GM19193 (cell line): ENCODE data around the gene MRPL1.

ENCODE experiments used
- POLR2A ChIP-seq: IDR thresholded peaks from 4 replicates; pipeline ENCODE4 v1.6.1; 2011; ENCODE audit not compliant: insufficient read depth, insufficient read length; ENCODE audit errors: extremely low read depth

Gene MRPL1

DNA sequence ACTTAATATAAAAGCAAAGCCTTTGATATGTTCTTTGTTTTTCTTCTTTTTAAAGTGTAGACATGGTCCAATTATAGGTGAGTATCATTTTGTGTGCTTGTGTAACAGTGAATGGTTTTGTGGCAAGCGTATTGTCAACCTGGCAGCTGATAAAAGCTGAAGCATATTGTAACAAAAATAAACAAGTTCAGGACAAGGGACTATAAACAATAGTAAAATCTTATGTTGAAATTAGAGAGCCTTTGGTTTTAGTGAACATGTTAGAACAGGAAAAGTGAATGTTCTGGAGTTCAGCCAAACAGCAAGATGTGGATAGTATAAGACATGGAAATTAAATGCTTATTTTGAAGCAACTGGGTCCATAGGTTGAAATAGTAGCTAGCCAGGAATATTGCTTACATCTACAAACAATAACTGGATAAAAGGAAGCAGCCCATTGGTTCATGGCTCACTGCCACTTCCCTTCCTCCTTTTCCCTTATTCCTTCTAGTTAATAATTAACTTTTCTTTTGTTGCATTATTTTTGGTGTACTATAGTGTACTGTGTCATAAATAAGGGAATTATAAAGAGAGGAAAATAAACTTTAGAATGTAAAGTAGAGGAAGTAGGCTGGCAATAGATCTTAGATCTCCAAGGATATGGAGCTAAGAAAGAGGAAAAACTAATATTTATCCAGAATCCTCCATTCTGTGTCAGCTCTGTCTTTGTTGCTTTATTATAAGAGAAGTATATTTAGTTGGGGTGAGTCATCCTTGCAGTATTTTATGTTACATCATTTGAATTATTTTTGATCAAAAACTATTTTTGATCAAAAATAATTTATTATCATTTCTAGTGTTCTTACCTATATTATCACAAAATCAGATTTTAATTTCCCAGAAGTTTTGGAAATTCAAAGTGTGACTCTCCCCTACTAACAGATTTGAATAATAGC lies 65.6 kb downstream of the MRPL1 start:
- no peak for TF ChIP-seq POLR2A

DNA sequence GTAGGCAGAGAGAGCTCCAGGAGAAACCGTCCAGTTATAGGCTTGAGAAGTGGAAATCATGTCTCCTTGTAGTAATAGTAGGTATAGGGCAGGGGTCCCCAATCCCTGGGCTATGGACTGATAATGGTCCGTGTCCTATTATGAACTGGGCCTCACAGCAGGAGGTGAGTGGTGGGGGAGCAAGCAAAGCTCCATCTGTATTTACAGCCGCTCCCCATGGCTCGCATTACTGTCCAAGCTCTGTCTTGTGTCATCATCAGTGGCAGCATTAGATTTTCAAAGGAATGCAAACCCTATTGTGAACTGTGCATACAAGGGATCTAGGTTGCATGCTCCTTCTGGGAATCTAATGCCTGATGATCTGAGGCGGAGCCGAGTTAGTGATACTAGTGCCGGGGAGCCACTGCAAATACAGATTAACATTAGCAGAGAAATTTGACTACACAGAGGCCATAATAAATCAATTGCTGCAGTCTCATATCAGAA lies 67.6 kb downstream of the MRPL1 start:
- TF ChIP-seq POLR2A, result no peak

DNA sequence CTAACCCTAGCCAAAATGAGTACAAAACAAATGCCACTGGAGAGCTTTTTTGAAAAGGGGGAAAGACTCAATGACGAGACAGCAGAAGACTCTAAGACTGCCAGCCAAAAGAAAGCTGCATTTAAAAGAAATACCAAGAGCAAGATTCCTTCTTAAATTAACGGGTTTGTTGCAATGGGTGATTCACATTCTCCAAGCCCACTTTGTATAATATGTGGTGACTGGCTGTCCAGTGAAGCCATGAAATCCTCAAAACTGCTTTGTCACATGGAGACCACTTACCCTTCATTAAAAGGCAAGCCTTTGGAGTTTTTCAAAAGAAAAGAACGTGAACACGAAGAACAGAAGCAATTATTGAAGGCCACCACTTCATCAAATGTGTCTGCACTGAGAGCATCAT lies 68.2 kb downstream of the MRPL1 start:
- TF ChIP-seq POLR2A, result no peak

DNA sequence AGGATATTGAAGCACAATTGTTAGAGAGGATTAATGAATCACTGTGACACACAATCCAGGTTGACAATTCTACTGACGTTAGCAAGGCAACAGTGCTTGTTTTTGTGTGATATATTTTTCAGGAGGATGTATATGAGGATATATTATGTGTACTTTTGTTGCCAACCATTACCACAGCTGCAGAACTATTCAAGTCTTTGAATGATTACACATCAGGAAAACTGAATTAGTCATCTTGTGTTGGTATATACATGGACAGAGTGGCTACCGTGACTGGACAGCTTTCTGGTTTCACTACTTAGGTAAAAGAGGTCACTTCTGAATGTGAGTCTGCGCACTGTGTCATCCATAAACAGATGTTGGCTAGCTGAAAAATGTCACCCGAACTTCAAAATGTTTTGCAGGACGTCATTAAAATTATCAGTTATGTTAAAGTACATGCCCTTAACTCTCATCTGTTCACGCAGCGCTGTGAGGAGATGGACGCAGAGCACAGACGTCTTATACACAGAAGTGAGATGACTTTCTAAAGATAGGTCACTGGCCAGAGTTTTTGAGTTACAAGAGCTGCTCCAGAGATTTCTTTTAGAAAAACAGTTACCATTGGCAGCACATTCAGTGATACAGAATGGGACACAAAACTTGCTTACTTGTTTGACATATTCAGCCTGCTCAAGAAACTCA lies 69.0 kb downstream of the MRPL1 start:
- TF ChIP-seq POLR2A, result no peak

DNA sequence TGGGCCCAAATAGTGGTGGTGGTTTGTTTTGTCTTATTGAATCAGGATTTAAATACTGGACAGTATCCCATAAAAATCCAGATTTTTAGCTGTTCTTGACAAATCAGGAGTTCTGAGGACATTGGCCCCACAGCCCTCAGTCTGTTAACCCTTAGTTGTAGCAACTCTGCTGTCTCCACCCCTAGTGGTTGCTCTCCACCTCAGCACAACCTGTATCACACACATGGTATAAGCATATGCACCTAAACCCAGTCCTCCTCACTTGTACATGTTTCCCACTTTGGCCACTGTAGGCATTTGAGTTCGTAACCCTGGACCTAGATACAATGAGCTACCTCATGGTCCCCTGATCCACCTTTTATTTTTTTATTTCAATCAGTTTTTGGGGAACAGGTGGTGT lies 75.9 kb downstream of the MRPL1 start:
- TF ChIP-seq POLR2A, result no peak

DNA sequence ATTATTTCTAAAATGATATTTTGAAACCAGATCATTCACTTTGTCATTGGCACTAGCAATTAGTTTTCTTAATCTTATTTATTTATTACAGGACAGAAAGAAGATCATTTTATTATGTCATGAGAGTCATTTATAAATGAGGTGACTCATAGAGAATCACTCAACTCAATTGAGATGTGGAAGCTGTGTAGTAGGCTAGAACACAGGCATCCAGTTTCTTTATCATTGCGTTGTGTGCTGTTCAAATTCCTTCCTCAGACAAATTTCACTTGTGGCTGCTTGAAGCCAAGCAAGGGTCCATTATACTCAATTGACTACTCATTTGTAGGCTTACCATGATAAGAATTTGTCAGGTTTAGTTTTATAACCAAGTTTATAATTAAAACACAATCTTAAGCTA lies 87.6 kb downstream of the MRPL1 start:
- TF ChIP-seq POLR2A, result no peak

DNA sequence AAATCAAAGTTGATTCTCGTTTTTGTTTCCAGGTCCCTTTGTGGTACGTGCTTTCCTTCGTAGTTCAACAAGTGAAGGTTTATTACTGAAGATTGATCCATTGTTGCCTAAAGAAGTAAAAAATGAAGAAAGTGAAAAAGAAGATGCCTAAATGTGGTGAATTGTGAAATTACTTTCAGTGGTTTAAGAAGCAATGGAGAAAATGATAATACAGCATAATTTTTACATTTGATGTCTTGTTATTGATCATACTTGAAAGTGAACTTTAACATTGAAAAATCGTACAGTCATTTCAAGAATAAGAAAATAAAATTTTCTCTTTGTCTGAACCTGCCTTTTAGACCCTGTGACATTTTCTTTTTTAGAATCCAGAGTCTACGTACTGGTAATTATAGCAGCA lies 89.8 kb downstream of the MRPL1 start:
- TF ChIP-seq POLR2A, result no peak

DNA sequence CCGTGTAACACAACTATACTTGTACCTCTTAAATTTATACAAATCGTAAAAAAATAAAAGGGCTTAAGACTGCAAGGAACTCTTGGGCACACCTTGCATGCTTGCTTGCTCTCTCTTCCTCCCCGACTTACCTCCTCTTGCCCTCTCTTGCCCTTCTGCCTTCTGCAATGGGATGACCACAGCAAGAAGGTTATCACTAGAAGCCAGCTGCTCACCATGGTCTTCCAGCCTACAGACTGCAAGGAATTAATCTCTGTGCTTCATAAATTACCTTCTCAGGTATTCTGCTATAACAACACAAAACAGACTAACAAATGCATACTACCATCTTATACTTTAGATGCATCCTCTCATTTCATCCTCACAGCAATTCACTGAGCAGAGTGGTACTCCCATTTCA lies 92.1 kb downstream of the MRPL1 start:
- no peak for TF ChIP-seq POLR2A

DNA sequence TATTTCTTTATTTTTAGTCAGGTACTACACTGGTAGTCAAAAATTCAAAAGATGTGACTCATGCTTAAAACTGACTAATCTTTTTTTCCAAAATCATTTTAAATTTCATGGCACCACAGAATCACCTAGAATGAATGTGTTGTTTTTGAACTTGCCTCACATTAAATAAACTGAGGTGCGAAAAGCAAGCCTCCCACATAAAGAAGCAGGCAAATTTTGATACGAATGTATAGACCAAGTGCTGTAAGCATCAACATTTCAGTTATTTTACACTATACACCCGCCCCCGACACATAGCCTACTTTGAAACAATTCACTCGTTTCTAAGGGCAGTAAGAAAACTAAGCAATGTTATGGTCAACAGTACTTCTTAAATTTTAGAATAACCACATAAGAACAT lies 94.3 kb downstream of the MRPL1 start:
- no peak for TF ChIP-seq POLR2A

DNA sequence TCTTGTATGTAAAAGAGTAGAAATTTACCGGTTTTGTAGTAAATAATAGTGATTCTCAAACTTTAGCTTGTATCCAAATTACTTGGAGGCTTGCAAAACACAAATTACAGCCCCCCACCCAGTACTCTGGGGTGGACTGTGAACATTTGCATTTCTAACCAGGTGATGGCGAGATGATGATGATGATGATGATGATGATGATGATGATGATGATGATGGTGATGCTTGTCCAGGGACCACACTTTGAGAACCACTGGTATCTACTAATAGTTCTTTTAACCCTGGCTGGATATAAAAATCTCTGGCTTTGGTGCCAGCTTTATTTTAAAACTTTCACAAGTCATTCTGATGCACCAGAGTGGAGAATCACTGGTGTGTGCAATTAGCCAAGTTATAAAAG lies 96.3 kb downstream of the MRPL1 start:
- no peak for TF ChIP-seq POLR2A

DNA sequence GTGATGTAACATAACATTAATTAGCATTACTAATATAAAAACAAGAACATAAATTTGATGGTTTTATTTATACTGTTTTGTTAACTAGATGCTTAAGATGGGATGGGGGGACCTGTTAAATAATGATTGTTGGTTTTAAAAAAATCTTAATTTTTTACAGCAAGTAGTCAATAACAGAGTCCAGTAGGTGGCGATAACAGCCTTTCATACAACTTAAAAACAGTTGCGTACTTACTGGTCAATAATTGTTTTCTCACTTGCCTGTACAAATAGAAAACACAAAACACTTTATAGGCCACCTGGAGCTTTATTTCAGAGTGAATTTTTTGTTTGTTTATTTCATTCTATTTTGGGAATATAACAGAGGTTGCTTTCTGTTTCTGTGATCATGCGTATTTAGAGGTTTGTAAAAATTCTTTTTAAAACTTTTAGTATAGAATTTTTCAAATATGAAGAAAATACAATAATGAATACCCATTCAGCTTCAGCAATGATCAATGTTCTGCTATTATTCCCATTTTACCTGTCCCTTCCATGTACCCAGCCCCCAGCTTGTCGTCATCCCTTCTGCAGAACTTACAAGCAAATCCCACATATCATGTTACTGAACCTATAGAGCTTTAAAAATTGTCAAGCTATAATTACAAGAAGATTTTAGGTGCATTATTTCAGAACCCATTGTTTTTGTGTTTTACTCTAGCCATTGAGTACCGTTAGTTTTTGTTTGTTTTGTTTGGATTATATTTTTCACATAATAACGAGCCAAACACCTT lies 97.1 kb downstream of the MRPL1 start:
- no peak for TF ChIP-seq POLR2A

DNA sequence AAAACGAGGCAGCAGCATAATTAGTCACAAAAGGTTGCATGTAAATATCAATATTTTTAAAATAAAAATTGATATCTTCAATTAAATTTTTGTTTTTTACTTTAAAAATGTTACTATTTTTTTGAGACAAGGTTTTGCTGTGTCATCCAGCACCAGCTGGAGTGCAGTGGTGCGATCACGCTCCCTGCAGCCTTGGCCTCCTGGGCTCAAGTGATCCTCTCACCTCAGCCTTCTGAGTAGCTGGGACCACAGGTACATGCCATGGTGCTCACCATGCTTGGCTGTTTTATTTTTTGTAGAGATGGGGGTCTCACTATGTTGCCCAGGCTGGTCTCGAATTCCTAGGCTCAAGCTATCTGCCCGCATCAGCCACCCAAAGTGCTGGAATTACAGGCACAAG lies 97.7 kb downstream of the MRPL1 start:
- TF ChIP-seq POLR2A, result no peak

DNA sequence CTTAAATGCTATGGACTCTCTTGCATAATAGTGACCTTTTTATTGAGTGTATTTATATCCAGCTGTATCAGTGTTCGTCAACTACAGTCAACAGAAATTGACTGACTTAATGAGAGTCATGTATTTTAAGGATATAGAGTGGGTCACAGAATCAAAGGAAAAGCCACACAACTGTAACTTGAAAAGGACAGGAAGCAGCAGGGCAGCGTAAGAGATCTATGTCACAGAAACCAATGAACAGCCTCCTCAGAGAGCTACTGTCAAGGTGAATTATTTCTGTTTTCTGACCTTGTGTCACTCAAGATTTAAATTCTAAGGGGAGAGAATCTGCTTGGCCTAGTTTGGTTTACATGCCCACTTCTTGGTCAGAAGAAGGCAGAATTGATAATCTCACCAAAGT lies 100.4 kb downstream of the MRPL1 start:
- TF ChIP-seq POLR2A, result no peak

DNA sequence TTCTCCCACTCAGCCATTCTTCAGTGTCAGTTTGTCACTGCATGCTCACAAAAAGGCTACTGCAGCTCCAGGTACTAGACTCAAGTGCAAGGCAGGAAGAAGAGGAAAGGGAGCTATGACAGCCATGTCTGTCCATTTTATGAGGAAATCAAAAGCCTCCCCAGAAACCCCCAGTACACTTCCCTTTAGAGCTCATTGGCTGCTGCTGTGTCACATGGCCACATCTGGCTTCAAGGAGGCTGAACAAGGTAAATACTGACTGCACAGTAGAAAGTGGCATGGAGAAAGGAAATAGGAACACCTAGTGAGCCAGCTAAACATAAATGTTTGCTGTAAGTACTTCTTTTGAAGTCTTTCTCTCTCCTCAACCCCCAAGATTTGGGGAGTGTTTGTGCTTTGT lies 127.3 kb downstream of the MRPL1 start:
- no peak for TF ChIP-seq POLR2A

DNA sequence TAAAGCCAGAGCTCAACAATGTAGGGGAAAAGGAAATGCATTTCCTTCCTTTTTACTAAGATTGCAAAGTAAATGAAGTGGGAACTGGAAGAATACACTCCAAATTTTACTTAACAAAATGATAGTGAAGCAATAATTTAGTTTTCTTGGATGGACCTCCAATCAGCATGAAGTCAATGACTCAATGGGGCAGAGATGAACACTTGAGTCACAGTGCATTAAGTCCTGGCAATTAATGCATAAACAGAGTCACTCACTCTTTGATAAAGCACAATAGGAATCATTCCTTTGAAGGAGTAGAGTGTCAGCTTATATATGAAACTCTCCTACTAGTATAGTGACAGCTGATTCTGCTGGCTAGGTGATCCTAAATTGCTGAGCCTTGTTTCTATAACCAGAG lies 127.8 kb downstream of the MRPL1 start:
- TF ChIP-seq POLR2A, result no peak

DNA sequence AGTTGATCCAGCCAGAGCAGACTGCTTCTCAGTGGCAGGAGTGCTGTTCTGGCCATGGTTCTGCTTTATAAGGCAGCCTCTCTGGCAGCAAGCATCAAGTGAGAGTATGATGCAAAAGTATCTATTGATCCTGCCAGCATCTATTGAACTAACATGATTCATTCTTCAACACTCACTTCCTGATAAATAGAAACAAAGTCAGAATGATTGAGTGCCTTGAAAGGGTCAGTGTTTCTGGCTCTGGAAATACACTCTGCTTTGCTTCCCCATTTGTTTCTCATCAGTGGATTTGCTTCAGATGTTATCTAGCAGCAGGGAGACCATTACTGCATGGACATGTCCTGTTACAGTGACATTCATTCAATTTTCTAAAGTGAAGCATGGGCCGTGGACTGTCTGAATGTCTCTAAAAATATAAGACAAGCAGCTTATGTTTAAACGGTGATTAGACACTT lies 128.3 kb downstream of the MRPL1 start:
- TF ChIP-seq POLR2A, result no peak

DNA sequence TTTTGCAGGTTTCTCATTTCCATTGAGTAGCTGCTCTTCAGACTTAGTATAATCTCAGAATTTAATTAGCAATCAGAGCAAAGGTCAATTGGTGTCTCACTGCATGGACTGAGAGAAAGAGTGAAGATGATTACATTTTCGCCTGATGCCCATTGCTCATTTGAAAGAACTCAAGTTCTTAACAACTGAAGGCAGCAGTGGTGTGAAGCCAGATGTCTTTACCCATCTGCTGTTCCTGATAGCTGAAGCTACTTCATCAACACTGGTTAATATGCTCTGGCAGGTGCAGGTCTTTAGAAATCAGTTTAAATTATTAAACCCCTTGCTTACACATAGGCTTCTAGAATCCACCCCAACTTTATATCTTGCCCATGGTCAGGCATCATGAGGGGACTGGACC lies 130.0 kb downstream of the MRPL1 start:
- no peak for TF ChIP-seq POLR2A
